NCI-H2171 treated with DMSO at 0.1 percent for 48 hours (cell line): Measurements from ENCODE around the gene RHOXF2B.
"Not testable (repeated sequence)": the region's sequence is repeated elsewhere in the genome, so short reads cannot be mapped to it uniquely, and the experiment has no call there.

ENCODE experiments used
- DNase-seq: peaks from one replicate; lab custom pipeline; 2025; lab: John Stamatoyannopoulos, UW

Gene RHOXF2B

GRCh38 chrX:120077590-120077989 lies at the start of gene RHOXF2B:
RHOXF2B (minus strand) TSS chrX:120077690; CDS start chrX:120077552, 138 bp downstream.
- DNase-seq, result not testable (repeated sequence)

GRCh38 chrX:120125444-120125843 lies 48.0 kb upstream of the RHOXF2B start:
- no peak for DNase-seq

- no peak for DNase-seq
These were observed 42.7 kb upstream of the RHOXF2B start for GRCh38 chrX:120120223-120120622.

GRCh38 chrX:120115438-120115963 lies 38.0 kb upstream of the RHOXF2B start, which contains the start of gene RHOXF1:
RHOXF1 (minus strand) TSS chrX:120115913; CDS start chrX:120115862, 51 bp downstream.
- DNase-seq, result no peak

GRCh38 chrX:120111611-120112010 lies 34.1 kb upstream of the RHOXF2B start:
- no peak for DNase-seq

- no peak for DNase-seq
These were observed 31.9 kb upstream of the RHOXF2B start for GRCh38 chrX:120109378-120109777.

GRCh38 chrX:120104707-120105106 lies 27.2 kb upstream of the RHOXF2B start:
- DNase-seq, result not testable (repeated sequence)

GRCh38 chrX:120101057-120101456 lies 23.6 kb upstream of the RHOXF2B start:
- not testable (repeated sequence) for DNase-seq

- no peak for DNase-seq
These were observed 12.7 kb upstream of the RHOXF2B start for GRCh38 chrX:120090208-120090607.

GRCh38 chrX:120087289-120088017 lies 10.0 kb upstream of the RHOXF2B start:
- no peak for DNase-seq

GRCh38 chrX:120085553-120086185 lies 8.2 kb upstream of the RHOXF2B start:
- DNase-seq, result not testable (repeated sequence)

GRCh38 chrX:120066169-120066568 lies 11.3 kb downstream of the RHOXF2B start:
- not testable (repeated sequence) for DNase-seq

- not testable (repeated sequence) for DNase-seq
These were observed 34.8 kb downstream of the RHOXF2B start for GRCh38 chrX:120042712-120043111.

GRCh38 chrX:120042247-120042646 lies 35.2 kb downstream of the RHOXF2B start:
- not testable (repeated sequence) for DNase-seq

- DNase-seq, result not testable (repeated sequence)
These were observed 37.3 kb downstream of the RHOXF2B start for GRCh38 chrX:120040176-120040575.

GRCh38 chrX:120039087-120039733 lies 38.3 kb downstream of the RHOXF2B start:
- DNase-seq, result not testable (repeated sequence)

GRCh38 chrX:120036704-120037103 lies 40.8 kb downstream of the RHOXF2B start:
- no peak for DNase-seq

- not testable (repeated sequence) for DNase-seq
These were observed 41.8 kb downstream of the RHOXF2B start for GRCh38 chrX:120035522-120036309.

GRCh38 chrX:120029354-120029753 lies 48.1 kb downstream of the RHOXF2B start:
- no peak for DNase-seq

GRCh38 chrX:120023259-120023658 lies 54.2 kb downstream of the RHOXF2B start:
- DNase-seq, result no peak

GRCh38 chrX:120022763-120023162 lies 54.7 kb downstream of the RHOXF2B start:
- DNase-seq, result no peak
